Neuron (in vitro differentiated cells): ENCODE measurements around the gene ADH4.
"Not testable (repeated sequence)": the region's sequence is repeated elsewhere in the genome, so short reads cannot be mapped to it uniquely, and the experiment has no call there.

Experiments used
- H2AFZ ChIP-seq: one replicate; pipeline ENCODE4 v1.6.1; 2013; ENCODE audit warnings: low read depth, mild to moderate bottlenecking, inconsistent platforms, low read length, moderate library complexity
- H3K27me3 ChIP-seq: one replicate; pipeline ENCODE4 v1.6.1; 2013; ENCODE audit warnings: low read length; ENCODE audit not compliant: insufficient read depth
- H3K36me3 ChIP-seq: one replicate; pipeline ENCODE4 v1.6.1; 2013; ENCODE audit warnings: low read length; ENCODE audit not compliant: insufficient read depth
- H3K4me1 ChIP-seq: one replicate; pipeline ENCODE4 v1.6.1; 2013; ENCODE audit warnings: low read length; ENCODE audit not compliant: insufficient read depth
- H3K4me3 ChIP-seq: 2 replicates; pipeline ENCODE4 v1.5.1; 2013; ENCODE audit warnings: mild to moderate bottlenecking, low read length, moderate library complexity
- H3K9me3 ChIP-seq: one replicate; pipeline ENCODE4 v1.6.1; 2013; ENCODE audit warnings: low read length

The ADH4 gene

GRCh38 chr4:99144070-99144469 is at the start of gene ADH4:
Gene ADH4 (minus strand): TSS chr4:99144297. CDS start chr4:99144222, 75 bp downstream.
- Histone ChIP-seq H3K36me3 (no peaks in the 10 kb centered on the region), H3K4me3 (no peak within 1 kb of the TSS), H3K9me3 (no peaks in the 10 kb centered on the region), H3K4me1 (peaks cover 6% of the 10 kb centered on the region), H2AFZ (no peak within 1 kb of the TSS), H3K27me3 (no peaks in the 10 kb centered on the region)

DNA sequence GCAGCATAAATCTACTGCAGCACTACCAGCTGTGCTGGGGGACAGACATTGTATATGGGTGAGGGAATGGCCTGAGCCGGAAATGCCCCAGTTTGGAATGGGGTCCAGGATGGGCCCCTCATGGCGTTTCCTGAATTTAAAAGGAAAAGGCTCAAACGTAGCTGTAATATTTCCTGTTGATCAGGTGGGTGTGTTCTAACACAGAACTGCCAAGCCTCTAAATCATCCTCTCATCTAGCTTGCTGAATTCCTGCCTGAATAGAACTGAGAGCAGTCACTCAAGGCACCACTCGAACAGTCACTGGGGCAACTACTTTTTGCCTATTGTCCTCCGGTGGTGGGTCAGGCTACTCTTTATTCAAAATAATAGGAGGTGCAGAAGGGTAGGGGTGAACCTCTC is 46.2 kb upstream of the ADH4 start:
- Histone ChIP-seq H3K27me3 (no peaks in the 10 kb centered on the region), H2AFZ (no peak overlapping the region), H3K4me1 (no peaks in the 10 kb centered on the region), H3K9me3 (peaks cover 4% of the 10 kb centered on the region), H3K4me3 (no peak overlapping the region), H3K36me3 (no peaks in the 10 kb centered on the region)

GRCh38 chr4:99189900-99190299 is 45.8 kb upstream of the ADH4 start:
- not testable (repeated sequence) for H3K4me1 ChIP-seq, H3K27me3 ChIP-seq, H3K9me3 ChIP-seq, H3K4me3 ChIP-seq, H3K36me3 ChIP-seq, H2AFZ ChIP-seq

- Histone ChIP-seq H3K4me1 (no peaks in the 10 kb centered on the region), H3K36me3 (no peaks in the 10 kb centered on the region), H2AFZ (no peak overlapping the region), H3K9me3 (no peaks in the 10 kb centered on the region), H3K4me3 (no peak overlapping the region), H3K27me3 (no peaks in the 10 kb centered on the region)
Measured at GRCh38 chr4:99186029-99186428, 41.9 kb upstream of the ADH4 start.

- H3K36me3 ChIP-seq: no peaks in the 10 kb centered on the region
- no peak overlapping the region for H2AFZ ChIP-seq
- H3K4me3 ChIP-seq: no peak overlapping the region
- no peaks in the 10 kb centered on the region for H3K27me3 ChIP-seq
- no peaks in the 10 kb centered on the region for H3K9me3 ChIP-seq
- no peaks in the 10 kb centered on the region for H3K4me1 ChIP-seq
Measured at GRCh38 chr4:99185581-99185980, 41.5 kb upstream of the ADH4 start.

DNA sequence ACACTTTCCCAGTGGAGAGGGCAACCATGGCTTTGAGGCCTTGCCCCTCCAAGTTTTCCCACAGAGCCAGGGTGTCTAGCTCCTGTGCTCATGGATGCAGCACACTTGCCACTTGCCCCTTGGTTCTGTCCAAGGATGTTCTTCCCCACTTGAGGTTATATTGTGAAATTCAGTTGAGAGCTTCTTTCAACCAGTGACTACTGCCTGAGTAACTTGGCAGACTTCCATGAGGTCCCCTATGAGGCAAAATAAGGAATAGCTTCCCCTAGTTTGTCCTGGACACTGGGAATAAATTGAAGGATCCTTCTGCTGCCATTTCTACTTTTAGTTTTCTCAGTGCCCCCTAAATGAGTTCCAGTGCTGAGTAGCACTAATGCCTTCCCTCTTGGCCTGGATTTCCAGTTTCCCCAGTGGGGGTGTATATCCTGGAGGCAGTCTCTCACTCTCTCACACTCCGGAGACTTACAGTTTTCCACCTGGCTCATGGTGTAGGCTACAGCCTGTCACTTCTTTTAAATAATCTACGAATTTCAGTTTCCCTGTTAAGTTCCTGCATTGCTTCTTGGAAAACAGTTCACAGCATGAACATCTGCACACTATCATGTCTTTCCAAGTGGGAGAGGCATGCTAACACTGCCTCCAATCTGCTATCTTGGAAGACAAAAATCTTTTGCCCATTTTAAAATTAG is 36.4 kb upstream of the ADH4 start:
- H3K9me3 ChIP-seq: peaks cover 3% of the 10 kb centered on the region
- no peak overlapping the region for H2AFZ ChIP-seq
- H3K27me3 ChIP-seq: no peaks in the 10 kb centered on the region
- H3K4me1 ChIP-seq: no peaks in the 10 kb centered on the region
- H3K36me3 ChIP-seq: no peaks in the 10 kb centered on the region
- no peak overlapping the region for H3K4me3 ChIP-seq

DNA sequence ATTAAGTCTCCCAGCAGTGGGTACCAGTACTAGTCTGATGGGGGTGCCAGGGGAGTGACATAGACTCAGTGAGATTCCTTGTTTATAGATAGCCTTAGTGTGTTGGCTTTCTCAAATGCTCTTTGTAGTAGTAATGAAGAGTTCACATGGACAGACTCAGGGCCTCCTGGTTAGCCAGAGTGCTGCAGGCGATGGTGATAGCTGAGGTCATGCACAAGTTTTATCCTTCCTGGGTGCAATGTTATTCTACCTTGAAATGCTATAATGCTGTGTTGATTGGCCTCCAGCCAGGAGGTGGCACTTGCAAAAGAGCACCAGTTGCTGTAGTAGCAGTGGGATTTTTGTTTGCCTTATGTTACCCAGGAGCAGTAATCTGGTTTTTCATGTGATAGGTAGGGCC is 35.5 kb upstream of the ADH4 start:
- Histone ChIP-seq H3K9me3 (peaks cover 3% of the 10 kb centered on the region), H3K4me3 (no peak overlapping the region), H3K4me1 (no peaks in the 10 kb centered on the region), H3K36me3 (no peaks in the 10 kb centered on the region), H3K27me3 (no peaks in the 10 kb centered on the region), H2AFZ (no peak overlapping the region)

DNA sequence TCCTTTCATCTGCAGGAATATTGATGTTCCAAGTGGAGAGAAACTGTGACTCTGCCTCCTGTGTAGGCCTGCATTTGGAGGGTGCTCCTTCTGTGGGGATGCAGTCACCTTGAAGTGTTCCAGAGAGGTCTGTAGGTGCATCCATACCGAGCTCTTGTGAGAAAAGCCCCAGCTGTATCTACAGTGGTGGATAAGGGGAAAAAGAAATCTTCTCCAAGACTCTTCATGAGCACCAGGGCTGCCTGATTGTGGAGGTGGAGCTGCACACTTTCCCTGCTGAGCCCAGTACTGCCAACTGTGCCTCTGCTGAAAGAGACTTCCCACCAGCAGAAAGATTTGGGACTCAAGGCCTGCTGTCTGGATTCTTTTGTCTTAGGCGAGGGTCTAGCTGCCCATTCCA is 35.1 kb upstream of the ADH4 start:
- no peak overlapping the region for H3K4me3 ChIP-seq
- peaks cover 3% of the 10 kb centered on the region for H3K9me3 ChIP-seq
- no peak overlapping the region for H2AFZ ChIP-seq
- no peaks in the 10 kb centered on the region for H3K4me1 ChIP-seq
- H3K36me3 ChIP-seq: no peaks in the 10 kb centered on the region
- no peaks in the 10 kb centered on the region for H3K27me3 ChIP-seq

- Histone ChIP-seq H3K9me3 (no peaks in the 10 kb centered on the region), H3K4me3 (no peak overlapping the region), H3K4me1 (no peaks in the 10 kb centered on the region), H3K27me3 (no peaks in the 10 kb centered on the region), H3K36me3 (no peaks in the 10 kb centered on the region), H2AFZ (no peak overlapping the region)
Measured at GRCh38 chr4:99166544-99166943, 22.4 kb upstream of the ADH4 start.

DNA sequence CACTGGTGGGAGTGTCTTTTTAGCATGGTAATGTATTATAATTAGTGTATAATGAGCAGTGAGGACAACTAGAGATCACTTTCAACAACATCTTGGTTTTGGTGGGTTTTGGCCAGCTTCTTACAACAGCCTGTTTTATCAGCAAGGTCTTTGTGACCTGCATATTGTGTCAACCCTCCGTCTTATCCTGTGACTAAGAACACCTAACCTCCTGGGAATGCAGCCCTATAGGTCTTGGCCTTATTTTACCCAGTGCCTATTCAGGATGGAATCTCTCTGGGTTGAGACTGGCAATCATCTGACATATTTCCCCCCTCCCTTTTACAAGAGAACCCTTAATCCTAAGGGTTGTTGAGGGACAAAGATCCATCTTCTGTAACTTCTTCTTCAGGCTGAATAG is 21.9 kb upstream of the ADH4 start:
- Histone ChIP-seq H3K4me1 (no peaks in the 10 kb centered on the region), H3K9me3 (no peaks in the 10 kb centered on the region), H3K36me3 (no peaks in the 10 kb centered on the region), H3K4me3 (no peak overlapping the region), H2AFZ (no peak overlapping the region), H3K27me3 (no peaks in the 10 kb centered on the region)

DNA sequence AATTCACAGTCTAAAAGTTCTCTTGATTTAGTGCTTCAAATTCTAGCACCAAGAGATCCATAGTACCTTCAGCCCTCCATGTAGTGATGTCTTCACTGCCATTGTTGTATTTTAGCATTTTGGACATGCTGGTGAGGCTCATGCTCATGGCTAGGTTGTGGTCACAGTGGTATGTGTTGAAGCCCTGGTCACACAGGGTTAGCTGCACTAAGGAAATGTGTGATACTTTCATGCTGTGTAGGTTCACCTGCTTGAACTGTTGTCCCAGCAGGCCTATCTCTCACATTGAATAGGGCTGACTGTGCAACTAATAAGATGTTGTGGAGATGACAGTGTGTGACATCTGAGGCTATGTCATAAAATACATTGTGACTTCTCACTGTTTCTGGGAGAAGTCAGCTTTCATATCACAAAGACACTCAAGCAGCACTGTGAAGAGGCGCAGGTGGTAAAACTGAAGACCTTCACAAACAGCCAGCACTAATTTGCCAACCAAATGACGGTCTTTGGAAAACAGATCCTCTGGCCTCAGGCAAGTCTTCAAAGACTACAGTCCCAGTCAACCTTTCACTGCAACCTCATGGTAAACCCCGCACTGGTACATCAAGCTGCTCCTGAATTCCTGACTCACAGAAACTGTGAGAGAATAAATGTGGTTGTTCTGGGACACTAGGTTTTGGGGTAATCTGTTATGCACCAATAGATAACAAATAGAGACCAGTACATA is 17.4 kb upstream of the ADH4 start:
- no peaks in the 10 kb centered on the region for H3K27me3 ChIP-seq

GRCh38 chr4:99159699-99160098 is 15.6 kb upstream of the ADH4 start:
- Histone ChIP-seq H3K36me3 (no peaks in the 10 kb centered on the region), H3K4me1 (no peaks in the 10 kb centered on the region), H3K27me3 (no peaks in the 10 kb centered on the region), H3K9me3 (no peaks in the 10 kb centered on the region), H2AFZ (no peak overlapping the region), H3K4me3 (no peak overlapping the region)

More for the DNA sequence above, 17.4 kb upstream of the ADH4 start:
- Histone ChIP-seq H3K9me3 (no peaks in the 10 kb centered on the region), H2AFZ (no peak overlapping the region), H3K4me3 (no peak overlapping the region), H3K4me1 (no peaks in the 10 kb centered on the region), H3K36me3 (no peaks in the 10 kb centered on the region)

- H3K27me3 ChIP-seq: no peaks in the 10 kb centered on the region
- H3K36me3 ChIP-seq: peaks cover 3% of the 10 kb centered on the region
- no peak overlapping the region for H2AFZ ChIP-seq
- H3K9me3 ChIP-seq: no peaks in the 10 kb centered on the region
- H3K4me3 ChIP-seq: no peak overlapping the region
- H3K4me1 ChIP-seq: no peaks in the 10 kb centered on the region
Measured at GRCh38 chr4:99157478-99157935, 13.4 kb upstream of the ADH4 start.
